Measurements from ENCODE around the gene FAM20B.
"Not testable (repeated sequence)": the region's sequence is repeated elsewhere in the genome, so short reads cannot be mapped to it uniquely, and the experiment has no call there.

Gene FAM20B

GRCh38 chr1:179034720-179035119 is 9.0 kb downstream of the FAM20B start:
- Histone ChIP-seq H2BK5ac (ENCODE audit: low read depth, low read length, poor library complexity) (no peak overlapping the region), H3K4me3 (ENCODE audit: low read depth, low read length) (no peak overlapping the region), H3K23ac (ENCODE audit: low read length) (no peak overlapping the region), H3K36me3 (ENCODE audit: control insufficient read depth in 1 of 2, insufficient read depth in 2 of 2, low read length in 2 of 2) (no peaks in the 10 kb centered on the region), H3K18ac (ENCODE audit: low read length) (no peak overlapping the region), H4K8ac (ENCODE audit: low read depth, low read length) (no peak overlapping the region), H3K9ac (ENCODE audit: low read length) (no peak overlapping the region), H3K4ac (ENCODE audit: low read depth, low read length) (no peak overlapping the region), H3K4me1 (ENCODE audit: control insufficient read depth in 1 of 2, insufficient read depth in 2 of 2, low read length in 2 of 2) (peaks cover 3 to 7% of the 10 kb centered on the region in 2 experiments), H3K27ac (ENCODE audit: low read depth, low read length) (no peak overlapping the region), H3K4me2 (ENCODE audit: low read length) (no peak overlapping the region), H3K27me3 (ENCODE audit: insufficient read depth, low read length) (no peaks in the 10 kb centered on the region), H3K79me2 (ENCODE audit: control insufficient read depth, insufficient read depth, low read length, poor library complexity) (no peaks in the 10 kb centered on the region), H3K9me3 (ENCODE audit: insufficient read depth, low read depth, low read length) (no peaks in the 10 kb centered on the region), H2BK12ac (ENCODE audit: low read length) (no peak overlapping the region), H4K12ac (ENCODE audit: low read depth, low read length) (no peak overlapping the region), H4K91ac (ENCODE audit: low read depth, low read length) (no peak overlapping the region), H3K14ac (ENCODE audit: low read length) (no peak overlapping the region), H2AK5ac (ENCODE audit: low read length) (no peak overlapping the region), H2AFZ (ENCODE audit: insufficient read depth, low read length, poor library complexity) (no peak overlapping the region), H3K79me1 (ENCODE audit: low read length) (no peaks in the 10 kb centered on the region), H2BK120ac (ENCODE audit: insufficient read depth, low read length, poor library complexity) (no peak overlapping the region)
- DNase-seq = no peak
- WGBS (ENCODE audit: extremely low coverage, insufficient coverage, insufficient read length) = no CpG with 5 or more reads among the region's 1 CpG

- H3K27me3 ChIP-seq (ENCODE audit: insufficient read depth, low read length) = no peaks in the 10 kb centered on the region
- no peak overlapping the region for H3K4me2 ChIP-seq (ENCODE audit: low read length)
- H3K9me3 ChIP-seq (ENCODE audit: insufficient read depth, low read depth, low read length) = no peaks in the 10 kb centered on the region
- H3K27ac ChIP-seq (ENCODE audit: low read depth, low read length) = no peak overlapping the region
- DNase-seq = peak in 1 of 2 donors; percentile 62
- H3K18ac ChIP-seq (ENCODE audit: low read length) = no peak overlapping the region
- WGBS (ENCODE audit: extremely low coverage, insufficient coverage, insufficient read length) = no CpG with 5 or more reads among the region's 2 CpGs
- H3K4ac ChIP-seq (ENCODE audit: low read depth, low read length) = no peak overlapping the region
- no peak overlapping the region for H2BK5ac ChIP-seq (ENCODE audit: low read depth, low read length, poor library complexity)
- H2AK5ac ChIP-seq (ENCODE audit: low read length) = no peak overlapping the region
- H3K4me1 ChIP-seq (ENCODE audit: control insufficient read depth in 1 of 2, insufficient read depth in 2 of 2, low read length in 2 of 2) = peaks cover 3 to 7% of the 10 kb centered on the region in 2 experiments
- no peaks in the 10 kb centered on the region for H3K79me2 ChIP-seq (ENCODE audit: control insufficient read depth, insufficient read depth, low read length, poor library complexity)
- H2BK120ac ChIP-seq (ENCODE audit: insufficient read depth, low read length, poor library complexity) = no peak overlapping the region
- no peak overlapping the region for H3K14ac ChIP-seq (ENCODE audit: low read length)
- H3K79me1 ChIP-seq (ENCODE audit: low read length) = peaks cover 2% of the 10 kb centered on the region
- H4K8ac ChIP-seq (ENCODE audit: low read depth, low read length) = no peak overlapping the region
- no peak overlapping the region for H4K91ac ChIP-seq (ENCODE audit: low read depth, low read length)
- no peak overlapping the region for H3K9ac ChIP-seq (ENCODE audit: low read length)
- no peak overlapping the region for H3K23ac ChIP-seq (ENCODE audit: low read length)
- no peak overlapping the region for H2BK12ac ChIP-seq (ENCODE audit: low read length)
- H3K36me3 ChIP-seq (ENCODE audit: control insufficient read depth in 1 of 2, insufficient read depth in 2 of 2, low read length in 2 of 2) = no peaks in the 10 kb centered on the region
- H2AFZ ChIP-seq (ENCODE audit: insufficient read depth, low read length, poor library complexity) = no peak overlapping the region
- no peak overlapping the region for H3K4me3 ChIP-seq (ENCODE audit: low read depth, low read length)
- no peak overlapping the region for H4K12ac ChIP-seq (ENCODE audit: low read depth, low read length)
These were observed 11.3 kb downstream of the FAM20B start for GRCh38 chr1:179036844-179037465.

GRCh38 chr1:179038528-179039281 is 13.0 kb downstream of the FAM20B start:
- no peak overlapping the region for H3K4ac ChIP-seq (ENCODE audit: low read depth, low read length)
- H3K18ac ChIP-seq (ENCODE audit: low read length) = no peak overlapping the region
- H3K9me3 ChIP-seq (ENCODE audit: insufficient read depth, low read depth, low read length) = no peaks in the 10 kb centered on the region
- no peak overlapping the region for H2BK5ac ChIP-seq (ENCODE audit: low read depth, low read length, poor library complexity)
- no peak overlapping the region for H2BK12ac ChIP-seq (ENCODE audit: low read length)
- no peak overlapping the region for H2BK120ac ChIP-seq (ENCODE audit: insufficient read depth, low read length, poor library complexity)
- no peak overlapping the region for H3K9ac ChIP-seq (ENCODE audit: low read length)
- no peaks in the 10 kb centered on the region for H3K27me3 ChIP-seq (ENCODE audit: insufficient read depth, low read length)
- peak overlapping the region; percentile 73 for H3K27ac ChIP-seq (ENCODE audit: low read depth, low read length)
- no peak overlapping the region for H2AFZ ChIP-seq (ENCODE audit: insufficient read depth, low read length, poor library complexity)
- H4K91ac ChIP-seq (ENCODE audit: low read depth, low read length) = no peak overlapping the region
- H3K23ac ChIP-seq (ENCODE audit: low read length) = no peak overlapping the region
- no peak overlapping the region for H4K8ac ChIP-seq (ENCODE audit: low read depth, low read length)
- H3K79me2 ChIP-seq (ENCODE audit: control insufficient read depth, insufficient read depth, low read length, poor library complexity) = no peaks in the 10 kb centered on the region
- no CpG with 5 or more reads among the region's 1 CpG for WGBS (ENCODE audit: extremely low coverage, insufficient coverage, insufficient read length)
- no peak overlapping the region for H2AK5ac ChIP-seq (ENCODE audit: low read length)
- DNase-seq = peak in 1 of 2 donors; percentile 50
- H4K12ac ChIP-seq (ENCODE audit: low read depth, low read length) = no peak overlapping the region
- H3K4me3 ChIP-seq (ENCODE audit: low read depth, low read length) = no peak overlapping the region
- peaks cover 3 to 7% of the 10 kb centered on the region in 2 experiments for H3K4me1 ChIP-seq (ENCODE audit: control insufficient read depth in 1 of 2, insufficient read depth in 2 of 2, low read length in 2 of 2)
- peaks cover 2% of the 10 kb centered on the region for H3K79me1 ChIP-seq (ENCODE audit: low read length)
- H3K4me2 ChIP-seq (ENCODE audit: low read length) = no peak overlapping the region
- H3K14ac ChIP-seq (ENCODE audit: low read length) = no peak overlapping the region
- H3K36me3 ChIP-seq (ENCODE audit: control insufficient read depth in 1 of 2, insufficient read depth in 2 of 2, low read length in 2 of 2) = peaks cover 0 to 2% of the 10 kb centered on the region in 2 experiments

GRCh38 chr1:179039502-179040174 is 13.9 kb downstream of the FAM20B start:
- not testable (repeated sequence) for H3K4ac ChIP-seq (ENCODE audit: low read depth, low read length); H3K79me1 ChIP-seq (ENCODE audit: low read length); H3K36me3 ChIP-seq (ENCODE audit: control insufficient read depth in 1 of 2, insufficient read depth in 2 of 2, low read length in 2 of 2); DNase-seq; H3K23ac ChIP-seq (ENCODE audit: low read length); H2AK5ac ChIP-seq (ENCODE audit: low read length); H3K27me3 ChIP-seq (ENCODE audit: insufficient read depth, low read length); H4K12ac ChIP-seq (ENCODE audit: low read depth, low read length); H2AFZ ChIP-seq (ENCODE audit: insufficient read depth, low read length, poor library complexity); H3K79me2 ChIP-seq (ENCODE audit: control insufficient read depth, insufficient read depth, low read length, poor library complexity); H3K14ac ChIP-seq (ENCODE audit: low read length); H4K91ac ChIP-seq (ENCODE audit: low read depth, low read length); H3K9me3 ChIP-seq (ENCODE audit: insufficient read depth, low read depth, low read length); H4K8ac ChIP-seq (ENCODE audit: low read depth, low read length); H3K9ac ChIP-seq (ENCODE audit: low read length); H3K4me2 ChIP-seq (ENCODE audit: low read length); H3K4me1 ChIP-seq (ENCODE audit: control insufficient read depth in 1 of 2, insufficient read depth in 2 of 2, low read length in 2 of 2); H2BK12ac ChIP-seq (ENCODE audit: low read length); H2BK5ac ChIP-seq (ENCODE audit: low read depth, low read length, poor library complexity); H3K4me3 ChIP-seq (ENCODE audit: low read depth, low read length); H2BK120ac ChIP-seq (ENCODE audit: insufficient read depth, low read length, poor library complexity)
- H3K27ac ChIP-seq (ENCODE audit: low read depth, low read length) = peak overlapping the region; percentile 73
- H3K18ac ChIP-seq (ENCODE audit: low read length) = peak overlapping the region; percentile 95
- WGBS (ENCODE audit: extremely low coverage, insufficient coverage, insufficient read length) = no CpG with 5 or more reads among the region's 9 CpGs

Data from trophoblast cell (in vitro differentiated cells and primary cell).